HG03175 (cell line): ENCODE measurements around the gene GFM1.
"Not testable (repeated sequence)": the region's sequence is repeated elsewhere in the genome, so short reads cannot be mapped to it uniquely, and the experiment has no call there.

Source experiments
- ATAC-seq: cut with Tn5 transposase; IDR thresholded peaks from one replicate; pipeline ENCODE4 v1.9.1; 2021; ENCODE audit warnings: mild to moderate bottlenecking, moderate library complexity; ENCODE audit not compliant: unreplicated experiment

Gene GFM1

GRCh38 chr3:158672215-158673176 lies 28.2 kb downstream of the GFM1 start, which contains the start of gene LXN:
LXN (minus strand) TSS chr3:158672648; CDS start chr3:158672478, 170 bp downstream.
- peak; percentile 99 for ATAC-seq

GRCh38 chr3:158678687-158679086 lies 34.4 kb downstream of the GFM1 start:
- no peak for ATAC-seq

GRCh38 chr3:158679547-158680000 lies 35.2 kb downstream of the GFM1 start:
- ATAC-seq = no peak

- ATAC-seq = no peak
Observed at GRCh38 chr3:158680861-158681260, 36.5 kb downstream of the GFM1 start.

GRCh38 chr3:158683230-158683962 lies 39.1 kb downstream of the GFM1 start:
- ATAC-seq = no peak

GRCh38 chr3:158685159-158685558 lies 40.8 kb downstream of the GFM1 start:
- ATAC-seq = no peak

GRCh38 chr3:158693866-158694456 lies 49.6 kb downstream of the GFM1 start:
- ATAC-seq = not testable (repeated sequence)

- no peak for ATAC-seq
Observed at GRCh38 chr3:158696618-158697017, 52.3 kb downstream of the GFM1 start.

- ATAC-seq = no peak
Observed at GRCh38 chr3:158700559-158700958, 56.2 kb downstream of the GFM1 start.

GRCh38 chr3:158701420-158702065 lies 57.2 kb downstream of the GFM1 start:
- ATAC-seq = no peak

GRCh38 chr3:158702815-158703481 lies 58.6 kb downstream of the GFM1 start:
- ATAC-seq = no peak

GRCh38 chr3:158703566-158703965 lies 59.2 kb downstream of the GFM1 start:
- no peak for ATAC-seq

GRCh38 chr3:158709666-158710083 lies 65.3 kb downstream of the GFM1 start:
- ATAC-seq = no peak

- no peak for ATAC-seq
Observed at GRCh38 chr3:158710601-158711000, 66.3 kb downstream of the GFM1 start.

- no peak for ATAC-seq
Observed at GRCh38 chr3:158711886-158712285, 67.6 kb downstream of the GFM1 start.

- no peak for ATAC-seq
Observed at GRCh38 chr3:158712443-158712842, 68.1 kb downstream of the GFM1 start.

- ATAC-seq = no peak
Observed at GRCh38 chr3:158713094-158713499, 68.8 kb downstream of the GFM1 start.

- ATAC-seq = no peak
Observed at GRCh38 chr3:158717576-158717975, 73.2 kb downstream of the GFM1 start.

- ATAC-seq = no peak
Observed at GRCh38 chr3:158718490-158719170, 74.3 kb downstream of the GFM1 start.

GRCh38 chr3:158722108-158722507 lies 77.8 kb downstream of the GFM1 start:
- ATAC-seq = no peak
